OCI-LY1 (cell line): ENCODE measurements around the gene UBE2G2.

Experiments
- CTCF ChIP-seq: fragments of 200-600 bp; sonication (generic), shearing (Covaris generic); IDR thresholded peaks from 2 replicates; pipeline ENCODE4 v1.5.1; 2017; ENCODE audit warnings: mild to moderate bottlenecking, antibody characterized with exemption, low read length, moderate library complexity, mixed read lengths
- EZH2 ChIP-seq: fragments of 200-600 bp; sonication (generic), shearing (Covaris generic); IDR thresholded peaks from 2 replicates; pipeline ENCODE4 v1.8.0; 2017; ENCODE audit warnings: borderline replicate concordance, mixed run types, mild to moderate bottlenecking, antibody characterized with exemption, low read length, moderate library complexity, mixed read lengths

- TF ChIP-seq CTCF (no peak), EZH2 (no peak)
Measured at GRCh38 chr21:44756423-44757185, 45.0 kb downstream of the UBE2G2 start.
